Subcutaneous preadipocyte (primary cell): Measurements from ENCODE around the gene CCDC200. TPM values are rescaled to one million over a fixed set of nuclear protein-coding genes. Genes with fewer than 3 reads are reported as not detected.

Experiments
- small RNA-seq: library from RNA; depleted of rRNA; stranded (forward); fragments of <200 nt; gene quantifications from one replicate; pipeline ENCODE3, GENCODE V24; 2012
- total RNA-seq: library from RNA; depleted of rRNA; stranded (reverse); fragments of >200 nt; gene quantifications from 2 replicates; pipeline ENCODE4 v1.2.3, GENCODE V29; 2012

The CCDC200 gene
- 0.37 TPM in 1 of 2 replicates, not detected in the other for total RNA-seq

GRCh38 chr17:43228020-43228782, at the start of gene CCDC200:
Gene CCDC200, minus strand, starts transcription at chr17:43228623. Its CDS starts 69 bp downstream, at chr17:43228554.

GRCh38 chr17:43233877-43234276, 5.5 kb upstream of the CCDC200 start, which contains the start of gene RNU2-1:
Gene RNU2-1, minus strand, starts transcription at chr17:43233977.

GRCh38 chr17:43211480-43212402, 16.7 kb downstream of the CCDC200 start, which contains the start of gene TMEM106A:
Gene TMEM106A, plus strand, starts transcription at chr17:43211875. Its CDS starts 1,167 bp downstream, at chr17:43213042.

Small RNA genes lying within 50 kb of the gene (small RNA-seq; reads per million reads assigned to genes)
- not detected for gene RF00004
- not detected for gene RNU2-1

Other genes starting within 250 kb of the CCDC200 start
- gene PTGES3L, start 248.5 kb downstream of the CCDC200 start, total RNA-seq: not detected in 2 replicates
- 4.8 and 7.2 TPM in 2 replicates for gene RUNDC1, start 248.1 kb downstream of the CCDC200 start, total RNA-seq
- gene RPL27, start 230.2 kb downstream of the CCDC200 start, total RNA-seq: 1,167 and 2,306 TPM in 2 replicates
- 17.2 and 33.1 TPM in 2 replicates for gene IFI35, start 221.8 kb downstream of the CCDC200 start, total RNA-seq
- gene VAT1, start 206.2 kb downstream of the CCDC200 start, total RNA-seq: 304 and 349 TPM in 2 replicates
- under 0.01 and 0.39 TPM in 2 replicates for gene RND2, start 203.4 kb downstream of the CCDC200 start, total RNA-seq
- 18.4 and 36.2 TPM in 2 replicates for gene BRCA1, start 103.3 kb downstream of the CCDC200 start, total RNA-seq
- gene NBR1, start 57.4 kb downstream of the CCDC200 start, total RNA-seq: 64.3 and 79.2 TPM in 2 replicates
- gene TMEM106A, start 16.7 kb downstream of the CCDC200 start, total RNA-seq: 4.0 and 4.5 TPM in 2 replicates
- not detected in 2 replicates for gene RNU2-1, start 5.4 kb upstream of the CCDC200 start, total RNA-seq
- 17.0 and 30.5 TPM in 2 replicates for gene ARL4D, start 170.4 kb upstream of the CCDC200 start, total RNA-seq